HG03196 (cell line): Measurements from ENCODE around the gene LBP.
"Not testable (repeated sequence)": the region's sequence is repeated elsewhere in the genome, so short reads cannot be mapped to it uniquely, and the experiment has no call there.

Source experiments
- ATAC-seq: cut with Tn5 transposase; IDR thresholded peaks from one replicate; pipeline ENCODE4 v1.9.1; 2021; ENCODE audit not compliant: unreplicated experiment

The LBP gene, protein sequence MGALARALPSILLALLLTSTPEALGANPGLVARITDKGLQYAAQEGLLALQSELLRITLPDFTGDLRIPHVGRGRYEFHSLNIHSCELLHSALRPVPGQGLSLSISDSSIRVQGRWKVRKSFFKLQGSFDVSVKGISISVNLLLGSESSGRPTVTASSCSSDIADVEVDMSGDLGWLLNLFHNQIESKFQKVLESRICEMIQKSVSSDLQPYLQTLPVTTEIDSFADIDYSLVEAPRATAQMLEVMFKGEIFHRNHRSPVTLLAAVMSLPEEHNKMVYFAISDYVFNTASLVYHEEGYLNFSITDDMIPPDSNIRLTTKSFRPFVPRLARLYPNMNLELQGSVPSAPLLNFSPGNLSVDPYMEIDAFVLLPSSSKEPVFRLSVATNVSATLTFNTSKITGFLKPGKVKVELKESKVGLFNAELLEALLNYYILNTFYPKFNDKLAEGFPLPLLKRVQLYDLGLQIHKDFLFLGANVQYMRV

DNA sequence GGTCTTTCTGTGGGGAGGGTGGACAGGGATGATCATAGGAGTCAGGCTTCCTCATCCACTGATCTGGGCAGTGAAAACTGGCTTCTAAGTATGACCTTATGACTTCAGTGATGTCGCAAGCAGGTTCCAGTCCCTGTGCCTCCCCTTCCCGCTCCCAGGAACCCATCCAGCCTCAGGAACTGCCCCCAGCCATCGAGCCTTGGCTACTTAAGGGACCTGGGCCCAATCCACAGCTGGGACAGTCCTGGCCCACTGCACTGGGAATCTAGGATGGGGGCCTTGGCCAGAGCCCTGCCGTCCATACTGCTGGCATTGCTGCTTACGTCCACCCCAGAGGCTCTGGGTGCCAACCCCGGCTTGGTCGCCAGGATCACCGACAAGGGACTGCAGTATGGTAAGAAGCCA lies at the start of gene LBP:
Gene LBP, plus strand, starts transcription at position 236 of the 405 bp plus-strand sequence. Its CDS starts 35 bp downstream, at position 271.
- ATAC-seq = no peak

DNA sequence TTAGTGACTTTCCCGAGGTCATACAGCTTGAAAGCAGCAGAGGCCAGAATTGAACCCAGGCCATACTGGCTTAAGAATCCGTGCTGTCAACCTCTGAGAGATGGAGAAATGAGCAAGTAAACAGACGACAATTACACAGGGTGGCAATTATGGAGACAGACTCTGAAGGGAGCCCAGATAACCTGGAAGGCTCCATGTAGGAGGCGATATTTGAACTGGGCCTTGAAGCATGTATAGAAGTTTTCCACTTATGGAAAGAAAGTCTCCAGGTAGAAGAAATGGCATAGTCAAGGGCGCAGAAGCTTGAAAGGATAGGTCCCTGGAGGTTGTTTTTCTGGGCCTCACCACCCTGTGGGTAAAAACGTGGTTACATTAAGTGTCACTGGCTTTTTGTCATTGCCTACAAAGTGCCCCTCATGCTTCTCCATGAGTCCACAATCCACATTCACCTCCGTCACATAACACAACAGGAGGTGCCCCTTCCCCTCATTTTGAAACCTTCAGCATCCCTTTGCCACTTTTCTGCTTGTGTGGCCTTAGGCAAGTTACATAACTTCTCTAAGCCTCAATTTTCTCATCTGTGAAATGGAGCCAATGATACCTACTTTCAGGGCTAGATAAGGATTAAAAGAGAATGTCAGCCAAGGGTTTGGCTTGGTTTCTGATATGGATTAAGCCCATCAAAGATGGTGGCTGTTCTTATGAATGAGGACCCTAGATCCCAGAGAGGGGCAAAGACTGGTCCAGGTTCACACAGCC lies 48.2 kb upstream of the LBP start:
- ATAC-seq = no peak

DNA sequence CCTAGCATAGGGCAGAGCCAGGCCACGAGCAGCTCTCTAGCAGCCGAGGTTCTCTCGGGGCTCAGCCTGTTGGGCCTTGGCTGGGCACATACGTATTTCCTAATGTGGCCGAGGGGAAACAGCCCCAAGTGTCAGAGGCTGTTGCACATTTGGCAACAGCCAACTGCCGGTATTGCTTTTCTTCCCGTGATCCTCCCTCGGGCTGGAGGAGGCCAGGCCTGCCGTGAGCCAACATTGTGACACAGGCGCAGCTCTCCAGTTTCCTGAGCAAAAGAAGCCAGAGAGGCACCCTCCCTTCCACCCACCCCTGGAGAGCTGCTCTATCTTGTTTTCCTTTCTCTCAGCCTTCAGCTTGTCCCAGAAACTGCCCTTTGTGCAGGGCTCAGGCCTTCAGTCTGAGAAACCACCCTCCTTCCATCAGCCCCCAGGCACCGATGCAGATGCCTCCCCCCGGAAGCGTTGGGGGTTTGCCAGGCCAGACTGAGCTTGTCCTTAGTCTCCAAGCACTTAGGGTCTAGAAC lies 47.5 kb upstream of the LBP start:
- ATAC-seq = no peak

DNA sequence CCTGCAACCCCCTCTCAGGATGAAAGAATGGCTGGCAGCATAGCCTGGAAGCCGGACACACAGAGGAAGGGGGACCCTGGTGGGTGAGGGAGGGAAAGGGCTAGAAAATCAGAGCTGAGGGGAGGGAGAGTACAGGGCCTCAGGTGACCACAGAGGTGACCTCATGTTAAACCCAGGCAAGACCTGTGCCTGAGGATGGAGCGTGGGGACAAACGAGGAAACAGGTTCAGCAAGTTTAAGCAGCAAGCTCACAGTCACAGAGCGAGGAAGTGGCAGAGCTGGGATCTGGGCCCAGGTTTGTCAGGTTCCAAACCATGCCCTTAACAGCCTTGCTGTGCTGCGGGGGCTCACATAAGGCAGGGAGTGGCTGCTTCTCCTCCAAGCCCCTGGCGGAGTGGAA lies 46.3 kb upstream of the LBP start:
- no peak for ATAC-seq

DNA sequence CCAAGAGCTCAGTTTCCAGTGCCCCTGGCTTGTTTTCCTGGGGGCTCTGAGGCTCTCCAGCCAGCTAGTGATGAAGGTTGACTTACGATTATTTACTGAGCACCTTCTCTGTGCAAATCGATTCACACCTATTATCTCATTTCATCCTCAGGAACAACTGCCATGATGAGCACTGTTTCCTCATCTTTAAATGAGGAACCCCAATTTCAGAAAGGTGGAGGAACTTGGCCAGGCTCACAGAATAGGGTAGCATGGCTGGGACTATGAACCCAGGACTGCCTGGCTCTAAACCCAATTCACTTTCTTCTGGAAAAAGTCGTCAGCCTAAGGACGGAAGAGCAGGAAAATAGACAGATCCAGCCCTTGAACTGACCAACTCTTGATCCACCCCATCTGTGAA lies 45.8 kb upstream of the LBP start:
- no peak for ATAC-seq

DNA sequence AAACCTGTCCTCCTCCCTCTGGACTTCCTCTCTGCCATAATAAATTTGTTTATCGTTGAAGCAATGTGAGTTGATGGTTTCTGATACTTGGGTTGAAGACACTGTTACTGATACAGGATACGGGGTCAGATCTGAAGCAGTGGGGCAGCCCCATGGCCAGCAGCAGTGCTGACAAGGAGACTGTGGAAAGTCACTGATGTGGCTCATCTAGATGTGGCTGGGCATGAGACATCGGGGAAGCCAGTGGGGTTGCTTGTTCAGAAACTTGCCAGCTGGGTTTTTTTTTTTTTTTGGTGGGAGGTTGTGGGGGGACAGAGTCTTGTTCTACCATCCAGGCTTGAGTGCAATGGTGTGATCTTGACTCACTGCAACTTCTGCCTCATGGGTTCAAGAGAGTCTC lies 45.0 kb upstream of the LBP start:
- ATAC-seq = no peak

DNA sequence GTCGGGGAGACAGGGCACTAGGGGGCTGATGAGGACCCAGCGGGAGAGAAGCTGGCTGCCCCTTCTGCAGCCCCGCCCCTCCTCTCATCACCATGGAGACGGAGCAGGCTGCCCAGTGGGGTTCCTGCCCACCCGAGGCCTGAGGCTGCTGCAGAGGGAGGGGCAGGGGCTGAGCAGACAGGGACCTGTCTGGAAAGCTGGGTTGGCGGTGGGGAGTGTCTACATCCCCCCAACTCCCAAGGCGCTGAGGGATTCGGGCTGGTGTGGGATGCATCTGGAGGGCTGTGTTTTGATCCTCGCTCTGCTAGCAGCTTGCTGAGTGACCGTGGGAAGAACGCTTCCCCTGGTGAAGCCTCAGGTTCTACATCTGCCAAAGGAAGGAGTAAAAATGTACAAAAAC lies 43.5 kb upstream of the LBP start:
- no peak for ATAC-seq

DNA sequence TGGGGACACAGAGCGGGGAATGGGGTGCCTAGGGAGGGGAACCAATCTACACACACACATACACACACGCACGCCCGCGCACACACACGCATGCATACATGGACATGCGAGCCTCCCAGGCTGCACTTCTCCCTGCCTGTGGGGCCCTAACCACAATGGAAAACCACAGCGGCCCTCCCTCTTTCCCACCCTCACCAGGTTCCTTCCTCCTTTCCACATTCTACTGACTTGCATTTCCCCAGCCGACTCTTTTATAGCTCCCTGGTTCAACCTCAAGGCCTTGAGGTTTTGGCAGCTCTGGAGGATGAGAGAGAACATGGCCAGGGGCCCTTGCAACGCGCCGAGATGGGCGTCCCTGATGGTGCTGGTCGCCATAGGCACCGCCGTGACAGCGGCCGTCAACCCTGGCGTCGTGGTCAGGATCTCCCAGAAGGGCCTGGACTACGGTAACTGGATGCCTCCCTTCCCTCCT lies 42.3 kb upstream of the LBP start, which contains the start of gene BPI:
Gene BPI, plus strand, starts transcription at position 249 of the 472 bp plus-strand sequence. Its CDS starts 68 bp downstream, at position 317.
- no peak for ATAC-seq

DNA sequence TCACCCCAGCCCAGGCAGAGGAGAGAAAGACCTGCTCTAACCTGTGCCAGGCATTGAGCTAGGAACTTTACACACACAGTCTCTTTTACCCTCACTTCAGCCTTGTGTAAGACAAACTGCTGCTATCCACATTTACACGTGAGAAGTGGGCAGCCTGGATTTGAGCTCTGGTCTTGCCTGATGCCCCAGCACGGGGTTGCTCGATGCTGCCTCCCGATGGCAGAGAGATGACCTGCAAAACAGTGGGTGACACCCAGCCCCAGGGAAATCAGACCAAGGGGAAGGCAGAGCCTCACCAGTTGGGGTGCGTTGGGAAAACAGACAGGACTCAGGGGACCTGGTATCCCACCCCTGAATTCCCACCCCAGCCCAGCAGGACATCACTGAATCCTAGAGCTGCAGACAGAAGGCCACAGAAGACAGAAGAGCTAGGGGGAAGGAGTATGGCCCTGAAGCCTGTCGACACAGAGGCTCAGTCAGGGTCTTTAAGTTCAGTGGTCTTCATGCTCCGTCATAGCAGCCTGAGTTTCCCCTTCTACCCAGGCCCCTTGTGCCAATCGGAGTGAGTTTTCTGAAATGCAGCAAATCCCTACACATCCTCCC lies 41.3 kb upstream of the LBP start:
- ATAC-seq = no peak

DNA sequence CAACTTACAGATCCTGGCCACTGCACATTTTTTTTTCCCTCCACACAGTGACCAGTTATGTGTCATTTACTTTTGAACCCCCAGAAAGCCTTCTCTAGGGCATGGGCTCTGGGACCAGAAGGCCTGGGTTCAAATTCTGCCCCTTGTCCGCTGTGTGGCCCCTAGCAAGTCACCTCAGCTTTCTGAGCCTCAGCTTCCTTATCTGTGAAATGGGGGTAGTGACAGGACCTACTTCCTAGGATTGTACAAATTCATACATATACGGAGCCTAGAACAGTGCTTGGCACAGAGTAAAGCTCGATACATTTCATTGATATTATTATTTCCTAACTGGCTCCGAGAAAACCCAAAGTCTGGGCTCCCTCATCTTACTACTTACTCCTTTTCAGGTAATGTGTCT lies 40.7 kb upstream of the LBP start:
- ATAC-seq = no peak

DNA sequence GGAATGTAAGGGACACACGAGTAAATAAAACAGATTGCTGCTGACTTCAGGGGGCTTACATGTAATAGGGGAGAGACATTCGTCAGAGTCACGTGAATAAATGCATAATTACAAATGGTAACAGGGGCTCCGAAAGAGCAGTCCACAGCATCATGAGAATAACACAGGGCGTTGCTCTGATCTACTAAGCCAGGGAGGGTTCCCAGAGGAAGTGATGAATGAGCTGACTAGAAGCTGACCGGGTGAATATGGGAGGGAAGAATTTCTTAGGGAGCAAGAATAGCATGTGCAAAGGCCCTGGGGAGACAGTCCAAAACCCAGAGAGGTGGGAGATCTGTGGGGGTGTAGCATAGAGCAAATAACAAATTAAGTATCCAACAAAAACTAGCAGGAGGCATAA lies 39.9 kb upstream of the LBP start:
- no peak for ATAC-seq

DNA sequence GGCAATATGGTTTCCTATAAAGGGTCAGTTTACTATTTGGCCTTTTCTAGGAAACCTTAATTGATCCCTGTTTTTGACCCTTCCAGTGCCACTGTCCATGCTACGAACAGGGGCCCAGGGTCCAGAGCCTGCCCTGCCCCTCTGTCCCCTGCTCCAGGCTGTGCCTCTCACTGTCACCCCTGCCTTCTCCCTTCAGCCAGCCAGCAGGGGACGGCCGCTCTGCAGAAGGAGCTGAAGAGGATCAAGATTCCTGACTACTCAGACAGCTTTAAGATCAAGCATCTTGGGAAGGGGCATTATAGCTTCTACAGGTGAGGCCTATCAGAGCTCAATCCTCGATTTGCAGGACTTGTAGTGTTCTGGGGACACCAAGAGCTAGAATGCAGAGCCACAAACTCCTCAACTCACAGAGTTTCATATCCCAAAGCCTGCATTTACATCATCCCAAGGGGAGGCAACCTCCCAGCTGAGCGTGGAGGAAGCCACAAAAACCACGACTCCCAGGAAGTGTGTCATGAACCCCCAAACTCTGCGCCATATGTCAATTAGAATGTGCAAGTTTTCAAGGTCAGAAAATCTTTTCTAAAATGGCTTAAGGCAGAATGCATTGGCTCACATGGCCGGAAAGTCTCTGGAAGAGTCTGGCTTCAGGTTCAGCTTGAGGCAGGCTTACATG lies 38.8 kb upstream of the LBP start:
- no peak for ATAC-seq

DNA sequence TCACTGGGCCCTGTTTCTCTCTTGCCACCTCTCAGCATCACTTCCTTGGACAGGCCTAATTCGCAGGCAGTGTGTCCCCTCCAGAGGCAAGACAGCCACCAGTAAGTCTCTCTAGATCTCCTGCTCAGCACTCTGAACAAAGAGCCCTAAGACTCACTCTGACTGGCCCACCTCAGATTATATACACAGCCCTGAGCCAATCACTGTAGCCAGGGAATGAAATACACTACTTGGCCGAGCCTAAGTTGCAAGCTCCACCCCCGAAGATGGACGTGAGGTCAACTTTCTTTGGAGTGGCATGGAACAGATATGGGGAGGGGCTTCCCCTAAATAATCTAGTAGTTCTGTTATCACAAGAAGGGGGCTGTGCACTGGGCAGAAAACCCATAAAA lies 38.2 kb upstream of the LBP start:
- no peak for ATAC-seq

DNA sequence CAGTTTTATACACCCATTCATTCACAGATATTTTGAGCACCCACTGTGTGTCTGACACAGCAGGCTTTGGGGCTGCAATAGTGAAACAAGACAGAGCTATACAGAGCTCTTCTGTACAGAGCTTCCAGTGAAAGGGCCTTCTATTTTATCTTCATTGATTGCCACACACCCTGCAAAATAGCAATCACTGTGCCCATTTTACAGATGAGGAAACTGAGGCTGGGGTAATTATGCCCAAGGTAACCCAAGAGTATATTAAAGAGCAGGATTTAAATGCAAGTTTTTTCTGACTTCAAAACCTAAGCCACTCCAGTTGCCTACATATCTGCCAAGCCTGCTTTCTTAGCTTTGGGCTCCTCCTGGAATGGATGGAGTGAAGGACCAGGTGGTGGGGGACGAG lies 37.8 kb upstream of the LBP start:
- ATAC-seq = no peak

DNA sequence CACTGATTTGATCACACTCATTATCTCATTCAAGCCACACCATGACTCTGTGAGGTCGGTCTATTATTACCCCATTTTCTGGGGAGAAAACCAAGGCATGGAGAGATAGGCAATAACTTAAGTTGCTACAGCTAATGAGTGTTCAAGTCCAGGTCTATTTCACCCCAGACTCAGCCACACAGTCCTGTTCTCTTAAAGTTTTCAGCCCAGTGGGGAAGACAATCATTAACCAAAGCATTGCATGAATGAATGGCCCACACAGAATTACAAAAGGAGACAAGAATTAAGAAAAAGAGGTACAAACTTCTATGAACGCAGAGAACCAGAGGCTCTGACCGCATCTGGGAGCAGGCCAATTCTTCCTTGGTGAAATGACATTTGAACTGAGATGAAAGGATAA lies 35.2 kb upstream of the LBP start:
- no peak for ATAC-seq

DNA sequence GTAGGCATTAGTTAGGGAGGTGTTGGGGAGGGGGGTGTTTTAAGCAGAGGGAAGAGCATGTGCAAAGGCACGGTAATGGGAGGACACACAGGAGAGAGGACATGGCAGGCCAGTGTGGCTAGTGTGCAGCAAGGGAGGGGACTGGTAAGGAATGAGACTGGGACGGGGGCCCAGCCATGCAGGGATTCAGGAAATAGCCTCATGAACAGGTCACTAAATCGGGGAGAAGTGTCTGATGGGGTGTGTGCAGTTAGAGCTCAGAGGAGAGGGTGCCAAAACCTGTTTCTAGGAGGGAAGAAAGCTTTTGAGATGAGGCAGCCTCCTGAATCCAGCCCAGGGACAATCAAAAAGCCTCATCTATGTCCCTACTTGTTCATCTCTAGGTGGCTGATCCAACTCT lies 34.8 kb upstream of the LBP start:
- ATAC-seq = no peak

DNA sequence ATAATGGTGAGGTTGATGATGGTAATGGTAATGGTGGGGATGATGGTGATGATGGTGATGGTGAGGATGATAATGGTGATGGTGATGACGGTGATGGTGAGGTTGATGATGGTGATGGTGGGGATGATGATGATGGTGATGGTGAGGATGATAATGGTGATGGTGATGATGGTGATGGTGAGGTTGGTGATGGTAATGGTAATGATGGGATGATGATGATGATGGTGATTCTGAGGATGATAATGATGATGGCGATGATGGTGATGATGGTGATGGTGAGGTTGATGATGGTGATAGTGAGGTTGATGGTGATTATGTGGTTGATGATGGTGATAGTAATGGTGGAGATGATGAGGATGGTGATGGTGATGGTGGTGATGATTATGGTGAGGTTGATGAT lies 32.6 kb upstream of the LBP start:
- ATAC-seq = no peak

DNA sequence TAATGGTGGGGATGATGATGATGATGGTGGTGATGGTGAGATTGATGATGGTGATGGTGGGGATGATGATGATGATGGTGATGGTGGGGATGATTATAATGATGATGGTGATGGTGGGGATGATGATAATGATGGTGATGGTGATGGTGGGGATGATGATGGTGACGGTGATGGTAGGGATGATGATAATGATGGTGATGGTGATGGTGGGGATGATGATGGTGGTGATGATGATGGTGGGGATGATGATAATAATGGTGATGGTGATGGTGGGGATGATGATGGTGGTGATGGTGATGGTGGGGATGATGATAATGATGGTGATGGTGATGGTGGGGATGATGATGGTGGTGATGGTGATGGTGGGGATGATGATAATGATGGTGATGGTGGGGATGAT lies 31.9 kb upstream of the LBP start:
- not testable (repeated sequence) for ATAC-seq

DNA sequence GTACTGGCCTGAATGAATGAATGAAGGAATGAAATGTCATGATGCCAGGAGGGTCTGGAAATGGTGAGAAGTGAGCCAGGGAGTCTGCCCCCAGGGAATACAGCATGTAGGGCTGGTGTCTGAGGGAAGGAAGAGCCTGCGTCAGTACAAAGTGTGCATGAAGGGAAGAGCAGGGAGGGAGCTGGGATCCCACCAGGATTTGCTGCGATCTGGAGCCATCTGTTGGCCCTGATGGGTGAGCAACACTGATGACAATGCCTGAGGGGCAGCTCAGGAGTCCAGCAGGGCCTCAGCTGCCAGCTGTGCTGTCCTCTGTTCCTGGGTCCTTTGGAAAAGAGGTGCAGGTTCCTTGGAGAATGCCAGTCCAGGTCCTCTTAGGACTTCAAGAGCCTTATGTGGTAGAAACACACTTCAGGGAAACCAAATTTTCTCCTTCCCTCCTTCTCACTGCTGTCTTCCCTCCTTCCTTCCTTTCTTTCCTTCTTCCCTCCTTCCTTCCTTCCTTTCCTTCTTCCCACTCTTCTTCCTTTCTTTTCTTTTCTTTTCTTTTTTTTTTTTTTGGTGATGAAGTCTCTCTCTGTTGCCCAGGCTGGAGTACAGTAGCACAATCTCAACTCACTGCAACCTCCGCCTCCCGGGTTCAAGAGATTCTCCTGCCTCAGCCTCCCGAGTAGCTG lies 30.9 kb upstream of the LBP start:
- no peak for ATAC-seq

DNA sequence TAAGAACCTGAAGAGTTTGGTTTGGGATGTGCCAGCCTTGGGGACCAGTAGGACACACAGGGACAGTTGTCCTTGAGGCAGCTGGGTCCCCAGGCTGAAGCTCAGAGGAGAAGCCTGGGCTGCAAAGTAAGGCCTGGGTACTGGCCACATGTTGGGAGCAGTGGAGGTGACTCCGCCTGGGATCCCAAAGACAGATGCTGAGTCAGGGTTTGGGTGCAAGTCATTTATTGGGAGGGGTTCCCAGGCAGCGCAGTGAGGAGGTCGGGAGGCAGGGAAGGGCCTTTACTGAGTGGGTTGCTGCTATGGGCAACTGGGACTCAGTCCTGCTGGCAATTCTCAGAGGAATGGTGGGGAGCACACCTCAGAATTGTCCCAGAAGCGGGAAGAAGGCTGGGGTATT lies 29.9 kb upstream of the LBP start:
- ATAC-seq = no peak
